IPS DF 6.9 (cell line): ENCODE measurements around the gene DTX1.

Experiments
- DNase-seq: peaks from one replicate; pipeline ENCODE4 v3.0.0-alpha.2; 2013; ENCODE audit warnings: low read depth, low spot score
- H3K27ac ChIP-seq: one replicate; pipeline ENCODE4 v1.5.1; 2013; ENCODE audit warnings: low read length, control low read depth
- H3K27me3 ChIP-seq: 2 replicates; pipeline ENCODE4 v1.6.1; 2013; ENCODE audit warnings: mild to moderate bottlenecking, low read length; ENCODE audit not compliant: control insufficient read depth, insufficient read depth
- H3K36me3 ChIP-seq: 2 replicates; pipeline ENCODE4 v1.6.1; 2013; ENCODE audit warnings: low read length; ENCODE audit not compliant: control insufficient read depth, insufficient read depth
- H3K4me1 ChIP-seq: 2 replicates; pipeline ENCODE4 v1.6.1; 2013; ENCODE audit warnings: low read length; ENCODE audit not compliant: control insufficient read depth, insufficient read depth
- H3K4me3 ChIP-seq: 2 replicates; pipeline ENCODE4 v1.5.1; 2013; ENCODE audit warnings: mild to moderate bottlenecking, low read length
- H3K9me3 ChIP-seq: 2 replicates; pipeline ENCODE4 v1.6.1; 2013; ENCODE audit warnings: low read length, inconsistent platforms; ENCODE audit not compliant: control insufficient read depth, insufficient read depth
- WGBS: extraction: QIAGEN DNeasy Blood & Tissue Kit; methylation state at CpG from one replicate; pipeline ENCODE4 v1.1.7; 2013; ENCODE audit warnings: mixed read lengths, missing lambda C conversion rate; ENCODE audit not compliant: insufficient read length, insufficient coverage; 5-methylcytosine and 5-hydroxymethylcytosine counted together

Gene DTX1

DNA sequence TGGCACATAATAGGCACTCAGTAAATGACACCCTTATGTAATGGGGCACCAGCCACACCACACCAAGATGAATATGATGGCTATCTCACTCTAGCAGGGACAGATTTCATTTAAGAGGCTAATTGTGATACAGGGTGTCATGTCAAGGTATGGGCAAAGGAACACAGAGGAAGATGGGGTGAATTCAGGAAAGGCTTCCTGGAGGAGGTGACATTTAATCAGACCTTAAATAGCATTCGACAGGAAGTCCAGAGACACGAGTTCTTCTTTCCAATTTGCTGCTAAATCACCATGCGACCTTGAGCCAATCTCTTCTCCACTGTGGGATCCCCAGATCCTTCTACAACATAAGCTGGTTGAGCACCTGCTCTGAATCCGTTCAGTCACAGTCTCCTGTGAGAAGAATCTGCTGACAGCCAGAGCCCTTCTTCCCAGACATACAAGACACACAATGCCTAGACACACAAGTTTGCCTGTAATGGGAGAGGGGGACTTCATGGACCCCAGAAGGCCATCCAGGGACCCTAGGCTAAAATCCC lies 1.5 kb upstream of the DTX1 start:
- H3K4me3 ChIP-seq, result no peak overlapping the region
- no peaks in the 10 kb centered on the region for H3K36me3 ChIP-seq
- no peaks in the 10 kb centered on the region for H3K9me3 ChIP-seq
- DNase-seq, result no peak
- peaks cover 9% of the 10 kb centered on the region; the same call in 1 of the 2 replicates for H3K27me3 ChIP-seq
- no peaks in the 10 kb centered on the region; the same call in 1 of the 2 replicates for H3K4me1 ChIP-seq
- H3K27ac ChIP-seq, result no peak overlapping the region
- WGBS, result no CpG with 5 or more reads among the region's 4 CpGs

- H3K27me3 ChIP-seq, result peaks cover 9% of the 10 kb centered on the region; the same call in 1 of the 2 replicates
- no peaks in the 10 kb centered on the region for H3K9me3 ChIP-seq
- DNase-seq, result no peak
- no peak overlapping the region for H3K27ac ChIP-seq
- H3K4me1 ChIP-seq, result no peaks in the 10 kb centered on the region; the same call in 1 of the 2 replicates
- no CpG with 5 or more reads among the region's 13 CpGs for WGBS
- H3K36me3 ChIP-seq, result no peaks in the 10 kb centered on the region
- no peak overlapping the region for H3K4me3 ChIP-seq
Measured at GRCh38 chr12:113055594-113056380, 743 bp upstream of the DTX1 start.

DNA sequence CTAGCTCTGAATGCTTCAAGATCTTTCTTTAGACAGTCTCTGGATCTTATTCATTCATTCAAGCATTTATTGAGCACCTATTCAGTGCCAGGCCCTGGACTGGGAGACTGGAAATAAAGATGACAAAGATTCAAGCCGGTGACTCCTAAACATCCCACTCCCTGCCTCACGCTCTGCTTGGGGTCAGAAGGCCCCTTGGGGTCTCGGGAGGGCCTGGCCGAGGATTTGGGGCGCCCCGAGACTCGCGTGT lies 224 bp upstream of the DTX1 start:
- Histone ChIP-seq H3K4me1 (no peaks in the 10 kb centered on the region; the same call in 1 of the 2 replicates), H3K27ac (no peak overlapping the region), H3K9me3 (no peaks in the 10 kb centered on the region), H3K36me3 (no peaks in the 10 kb centered on the region), H3K27me3 (peaks cover 9% of the 10 kb centered on the region; the same call in 1 of the 2 replicates), H3K4me3 (peak overlapping the region; percentile 48; the same call in 1 of the 2 replicates)
- WGBS, result no CpG with 5 or more reads among the region's 8 CpGs
- DNase-seq, result no peak

DNA sequence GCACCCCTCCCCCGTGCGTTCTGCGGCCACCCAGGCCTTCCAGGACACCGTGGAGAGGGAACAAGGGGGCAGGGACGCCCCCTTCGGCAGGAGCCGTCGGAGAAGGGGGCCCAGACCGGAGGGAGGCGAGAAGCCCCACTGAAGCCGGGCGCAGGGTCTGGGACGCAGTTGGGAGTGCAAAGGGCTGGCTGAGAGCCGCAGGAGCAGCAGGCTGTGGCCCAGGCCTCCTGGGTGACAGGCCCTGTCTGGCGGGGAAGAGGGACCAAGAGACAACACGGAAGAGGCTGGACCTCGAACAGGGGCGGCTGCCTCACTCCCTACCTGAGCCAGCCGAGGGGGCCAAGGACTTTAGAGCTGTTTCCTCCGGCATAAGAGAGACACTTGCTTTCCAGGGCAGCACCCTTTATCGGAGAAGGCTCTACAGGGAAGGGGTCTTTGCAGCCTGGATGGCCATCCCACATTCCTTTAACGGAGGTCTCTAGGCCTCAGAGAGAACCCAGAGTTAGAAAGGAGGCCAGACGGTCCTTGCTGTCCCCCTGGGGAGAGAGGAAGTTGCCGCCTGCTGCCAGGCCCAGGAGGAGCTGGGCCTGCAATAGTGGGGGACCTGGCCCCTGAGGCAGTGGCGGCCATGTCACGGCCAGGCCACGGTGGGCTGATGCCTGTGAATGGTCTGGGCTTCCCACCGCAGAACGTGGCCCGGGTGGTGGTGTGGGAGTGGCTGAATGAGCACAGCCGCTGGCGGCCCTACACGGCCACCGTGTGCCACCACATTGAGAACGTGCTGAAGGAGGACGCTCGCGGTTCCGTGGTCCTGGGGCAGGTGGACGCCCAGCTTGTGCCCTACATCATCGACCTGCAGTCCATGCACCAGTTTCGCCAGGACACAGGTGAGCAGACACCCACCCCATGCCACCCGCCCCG lies 1.3 kb downstream of the DTX1 start:
- peaks cover 9% of the 10 kb centered on the region; the same call in 1 of the 2 replicates for H3K27me3 ChIP-seq
- no CpG with 5 or more reads among the region's 44 CpGs for WGBS
- H3K27ac ChIP-seq, result no peak overlapping the region
- H3K4me3 ChIP-seq, result peak overlapping the region; percentile 48; the same call in 1 of the 2 replicates
- H3K4me1 ChIP-seq, result peaks cover 2% of the 10 kb centered on the region; the same call in 1 of the 2 replicates
- H3K36me3 ChIP-seq, result no peaks in the 10 kb centered on the region
- no peak for DNase-seq
- H3K9me3 ChIP-seq, result no peaks in the 10 kb centered on the region

GRCh38 chr12:113058553-113058952 lies 2.0 kb downstream of the DTX1 start:
- Histone ChIP-seq H3K27me3 (peaks cover 9% of the 10 kb centered on the region; the same call in 1 of the 2 replicates), H3K9me3 (no peaks in the 10 kb centered on the region), H3K36me3 (no peaks in the 10 kb centered on the region), H3K4me3 (no peak overlapping the region), H3K27ac (no peak overlapping the region), H3K4me1 (peaks cover 2% of the 10 kb centered on the region; the same call in 1 of the 2 replicates)
- DNase-seq, result no peak
- WGBS, result no CpG with 5 or more reads among the region's 1 CpG

DNA sequence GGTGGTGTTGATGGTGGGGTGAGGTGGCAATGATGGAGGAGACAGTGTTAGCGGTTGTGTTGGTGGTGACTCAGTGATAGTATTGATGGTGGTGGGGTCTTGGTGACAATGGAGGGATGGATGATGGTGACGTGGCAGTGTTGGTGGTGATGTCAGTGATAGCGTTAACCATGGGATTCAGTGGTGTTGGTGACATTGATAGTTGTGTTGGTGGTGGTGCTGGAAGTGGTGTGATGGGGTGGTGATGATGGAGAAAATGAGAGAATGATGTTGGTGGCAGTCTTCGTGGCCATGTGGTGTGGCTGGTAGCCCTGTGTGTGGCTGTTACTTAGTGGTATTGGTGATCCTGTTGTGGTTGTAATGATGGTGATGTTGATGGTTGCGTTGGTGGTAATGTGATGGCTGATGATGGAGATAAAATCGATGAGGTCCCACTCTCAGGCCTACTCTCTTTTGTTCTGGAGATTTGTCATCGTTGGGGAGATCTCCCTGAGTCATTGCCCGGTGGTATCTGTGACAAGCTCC lies 2.6 kb downstream of the DTX1 start:
- Histone ChIP-seq H3K4me3 (no peak overlapping the region), H3K27ac (no peak overlapping the region), H3K27me3 (peaks cover 9% of the 10 kb centered on the region; the same call in 1 of the 2 replicates), H3K36me3 (no peaks in the 10 kb centered on the region), H3K9me3 (no peaks in the 10 kb centered on the region), H3K4me1 (peaks cover 2% of the 10 kb centered on the region; the same call in 1 of the 2 replicates)
- WGBS, result 100% methylated on average over 2 of the region's 8 CpGs
- no peak for DNase-seq

- H3K4me1 ChIP-seq, result peaks cover 2% of the 10 kb centered on the region; the same call in 1 of the 2 replicates
- no peak for DNase-seq
- no peaks in the 10 kb centered on the region for H3K9me3 ChIP-seq
- H3K27me3 ChIP-seq, result peaks cover 8% of the 10 kb centered on the region; the same call in 1 of the 2 replicates
- H3K27ac ChIP-seq, result no peak overlapping the region
- H3K4me3 ChIP-seq, result no peak overlapping the region
- no CpG with 5 or more reads among the region's 7 CpGs for WGBS
- no peaks in the 10 kb centered on the region for H3K36me3 ChIP-seq
Measured at GRCh38 chr12:113060336-113060960, 3.9 kb downstream of the DTX1 start.

DNA sequence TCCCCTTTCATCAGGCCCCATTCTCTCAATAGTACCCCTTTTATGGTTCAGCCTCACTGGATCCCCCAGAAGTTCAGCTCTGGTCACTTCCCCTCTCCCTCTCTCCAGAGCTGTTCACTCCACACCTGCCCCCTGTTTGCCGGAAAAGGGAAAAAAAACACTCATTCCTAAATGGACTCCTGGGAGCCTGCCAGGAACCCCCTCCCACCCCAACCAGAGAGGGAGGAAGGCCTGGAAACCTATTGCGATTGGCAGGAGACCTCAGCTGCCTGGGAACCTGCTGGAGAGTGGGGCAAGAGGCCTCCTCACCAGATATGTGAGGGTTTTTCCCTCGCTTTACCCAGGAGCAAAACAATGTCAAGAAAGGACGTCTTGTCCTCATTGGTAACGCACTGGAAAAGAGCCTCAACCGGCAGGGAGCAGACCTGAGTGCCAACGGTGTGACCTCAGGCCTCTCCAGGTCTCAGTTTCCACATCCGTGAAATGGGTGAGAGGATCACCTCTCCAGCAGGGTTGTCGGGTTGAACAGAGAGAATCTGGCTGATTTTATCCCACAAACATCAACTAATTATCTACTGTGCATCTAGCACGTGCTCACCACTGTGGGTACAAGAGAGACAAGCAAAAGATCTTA lies 4.6 kb downstream of the DTX1 start:
- no CpG with 5 or more reads among the region's 10 CpGs for WGBS
- H3K27me3 ChIP-seq, result peaks cover 3% of the 10 kb centered on the region; the same call in 1 of the 2 replicates
- H3K4me1 ChIP-seq, result peaks cover 2% of the 10 kb centered on the region; the same call in 1 of the 2 replicates
- DNase-seq, result no peak
- no peak overlapping the region for H3K4me3 ChIP-seq
- no peaks in the 10 kb centered on the region for H3K9me3 ChIP-seq
- no peaks in the 10 kb centered on the region for H3K36me3 ChIP-seq
- no peak overlapping the region for H3K27ac ChIP-seq

GRCh38 chr12:113062502-113063395 lies 6.2 kb downstream of the DTX1 start:
- Histone ChIP-seq H3K4me3 (no peak overlapping the region), H3K36me3 (no peaks in the 10 kb centered on the region), H3K9me3 (no peaks in the 10 kb centered on the region), H3K4me1 (peaks cover 2% of the 10 kb centered on the region; the same call in 1 of the 2 replicates), H3K27ac (no peak overlapping the region), H3K27me3 (no peaks in the 10 kb centered on the region)
- WGBS, result no CpG with 5 or more reads among the region's 23 CpGs
- DNase-seq, result no peak
